GM12891 (cell line): ENCODE measurements around the gene SERPINB6.

Experiments used
- POLR2A ChIP-seq: IDR thresholded peaks from 2 replicates; pipeline ENCODE4 v1.6.1; 2011; ENCODE audit warnings: low read depth, low read length, control low read depth
- POLR2AphosphoS5 ChIP-seq: IDR thresholded peaks from 2 replicates; pipeline ENCODE4 v1.6.1; 2011; ENCODE audit warnings: low read depth, low read length, control low read depth

DNA sequence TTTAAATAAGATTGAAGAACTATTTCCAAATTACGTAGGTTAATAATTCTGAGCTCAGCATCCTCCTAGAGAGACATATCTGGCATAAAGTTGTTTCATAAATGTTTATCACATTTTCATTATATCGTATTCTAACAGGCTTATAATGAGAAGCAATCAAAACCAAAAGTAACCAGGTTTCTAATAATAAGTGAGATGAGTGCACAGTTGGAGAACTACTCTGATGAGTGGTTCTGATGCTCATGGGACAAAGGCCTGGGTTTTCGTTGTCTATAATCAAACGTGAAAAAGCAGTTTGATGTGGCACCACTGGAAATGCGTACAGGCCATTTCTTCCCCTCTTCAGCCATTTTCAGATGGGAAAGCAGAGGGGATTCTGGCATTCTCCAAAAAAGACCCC is 4.7 kb upstream of the SERPINB6 start:
- TF ChIP-seq POLR2AphosphoS5: no peak
- TF ChIP-seq POLR2A: no peak
